ENCODE data around the gene FIBCD1.
"Not testable (repeated sequence)": the region's sequence is repeated elsewhere in the genome, so short reads cannot be mapped to it uniquely, and the experiment has no call there.

Gene FIBCD1

DNA sequence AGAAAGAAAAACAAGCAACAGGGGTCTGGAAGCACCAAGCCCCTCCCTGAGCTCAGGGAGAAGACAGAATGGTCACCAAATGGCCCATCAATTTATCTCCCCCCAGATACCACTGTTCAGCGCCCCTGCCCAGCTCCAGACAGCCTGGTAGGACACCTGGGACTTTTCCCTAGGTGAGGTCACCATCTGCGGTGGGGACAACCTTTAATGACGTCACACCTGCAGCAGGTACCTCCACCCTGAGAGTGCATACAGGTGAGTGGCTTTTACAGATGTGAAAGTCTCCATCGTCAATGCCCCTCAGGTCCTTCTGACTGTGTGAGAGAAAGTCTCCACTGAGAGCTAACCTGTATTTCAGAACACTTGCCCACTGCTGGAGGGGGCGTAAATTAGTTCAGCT lies 35.6 kb upstream of the FIBCD1 start:
- no peak for DNase-seq (ENCODE audit: low read depth in 1 of 2, low spot score in 1 of 2)

DNA sequence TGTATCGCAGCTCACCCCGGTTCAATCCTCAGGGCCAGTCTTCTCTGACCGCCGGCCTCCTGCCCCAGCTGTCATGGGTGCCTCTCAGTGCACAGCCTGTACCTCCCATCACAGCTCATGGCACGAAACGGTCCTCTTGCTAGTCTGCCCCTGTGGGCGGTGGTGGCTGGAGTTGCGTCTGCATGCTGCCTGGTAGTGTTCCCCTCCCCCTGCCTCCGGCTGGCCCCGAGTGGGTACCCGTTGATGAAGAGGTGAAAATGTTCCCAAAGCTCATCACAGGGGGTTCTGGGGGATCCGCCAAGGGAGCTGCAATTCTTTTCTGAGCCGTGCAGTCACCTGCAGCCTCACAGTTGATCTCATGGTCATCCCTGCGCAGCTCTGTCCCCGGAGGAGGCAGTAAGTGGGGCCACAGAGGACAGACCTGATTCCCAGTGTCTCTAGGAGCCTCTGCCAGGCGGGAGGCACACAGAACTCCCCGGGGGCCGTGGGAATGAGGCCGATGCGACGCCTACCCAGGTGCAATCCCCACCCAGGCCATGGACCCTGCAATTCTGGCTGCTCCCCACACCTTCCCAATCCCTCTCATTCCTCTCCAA lies 34.7 kb upstream of the FIBCD1 start:
- no peak for DNase-seq (ENCODE audit: low read depth in 1 of 2, low spot score in 1 of 2)

DNA sequence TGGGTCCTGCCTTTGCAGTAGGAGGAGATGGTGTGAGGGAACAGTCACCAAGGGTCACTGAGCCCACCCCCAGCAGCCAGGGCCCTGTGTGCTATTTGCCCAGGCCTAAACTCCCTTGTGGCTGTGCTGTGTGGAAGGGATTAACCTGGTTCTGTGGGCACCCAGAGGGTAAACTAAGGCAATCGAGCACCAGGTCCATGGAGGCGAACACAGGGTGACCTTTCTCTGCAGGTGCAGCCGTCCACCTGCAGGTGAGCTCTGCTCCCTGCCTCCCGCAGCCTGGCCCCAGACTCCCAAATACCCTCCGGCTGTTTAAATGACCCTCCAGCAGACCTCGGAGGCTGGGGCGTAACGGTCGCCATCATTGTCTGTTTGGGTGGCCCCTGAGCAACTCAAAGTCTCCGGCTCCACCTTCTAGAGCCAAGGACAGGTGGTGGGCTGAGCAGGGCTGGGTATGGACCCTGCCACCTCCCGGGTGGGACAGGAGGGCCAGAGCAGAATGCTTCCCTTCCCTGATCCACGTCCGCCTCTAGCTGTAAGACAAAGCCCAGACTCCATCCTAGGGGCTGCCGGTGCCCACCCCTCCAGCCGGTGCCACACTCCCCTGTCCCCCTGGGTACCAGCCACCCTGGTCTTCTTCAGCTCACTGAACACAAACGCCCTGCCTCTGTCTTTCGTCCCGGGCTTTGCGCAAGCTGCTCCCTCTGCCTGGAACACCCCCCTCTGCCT lies 34.1 kb upstream of the FIBCD1 start:
- DNase-seq (ENCODE audit: low read depth in 1 of 2, low spot score in 1 of 2), result no peak

DNA sequence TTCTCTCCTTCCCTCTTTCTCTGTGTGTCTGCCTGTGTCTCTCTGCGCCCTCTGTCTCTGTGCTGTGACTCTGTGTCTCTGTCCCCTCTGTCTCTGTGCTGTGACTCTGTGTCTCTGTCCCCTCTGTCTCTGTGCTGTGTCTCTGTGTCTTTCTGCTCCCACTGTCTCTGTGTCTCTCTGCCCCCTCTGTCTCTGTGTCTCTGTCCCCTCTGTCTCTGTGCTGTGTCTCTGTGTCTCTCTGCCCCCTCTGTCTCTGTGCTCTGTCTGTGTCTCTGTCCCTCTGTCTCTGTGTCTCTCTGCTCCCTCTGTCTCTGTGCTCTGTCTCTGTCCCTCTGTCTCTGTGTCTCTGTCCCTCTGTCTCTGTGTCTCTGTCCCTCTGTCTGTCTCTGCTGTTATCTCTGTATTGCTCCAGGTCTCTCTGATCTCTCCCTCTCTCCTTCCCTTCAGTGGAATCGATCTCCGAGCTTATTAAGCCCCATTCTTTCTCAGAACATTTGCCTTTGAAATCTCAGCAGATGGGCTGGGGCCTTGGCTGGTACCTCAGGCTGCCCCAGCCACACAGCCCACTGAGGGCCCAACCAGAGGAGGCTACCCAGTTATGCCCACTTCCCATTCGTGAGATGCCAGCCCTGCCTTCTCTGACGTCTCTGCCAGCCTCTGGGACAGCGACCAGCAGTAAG lies 33.4 kb upstream of the FIBCD1 start:
- DNase-seq (ENCODE audit: low read depth in 1 of 2, low spot score in 1 of 2), result no peak

DNA sequence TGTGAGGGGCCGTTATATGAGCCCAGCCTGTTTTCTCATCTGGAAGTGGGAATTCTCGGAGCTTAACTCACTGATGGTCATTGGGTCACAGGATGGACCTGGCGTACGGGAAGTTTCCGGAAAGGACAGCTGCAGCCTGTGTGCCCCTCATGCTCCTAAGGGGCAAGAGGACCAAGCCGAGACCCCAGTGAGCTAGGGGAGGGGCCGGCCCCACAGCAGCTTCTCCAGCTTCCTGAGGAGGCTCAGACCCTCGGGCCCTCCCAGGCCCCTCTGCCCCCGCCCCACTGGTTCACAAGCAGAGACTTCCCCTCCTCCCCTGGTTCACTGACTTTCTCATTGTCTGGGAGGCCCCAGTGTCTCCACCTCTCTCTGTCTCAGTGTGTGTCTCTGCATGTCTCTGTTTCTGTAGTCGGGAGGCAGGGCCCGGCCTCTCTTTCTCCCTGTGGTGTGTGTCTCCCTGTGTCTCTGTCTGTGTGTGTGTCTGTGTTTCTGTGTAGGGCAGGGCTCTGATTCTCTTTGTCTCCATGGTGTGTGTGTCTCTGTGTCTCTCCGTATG lies 32.3 kb upstream of the FIBCD1 start:
- DNase-seq (ENCODE audit: low read depth in 1 of 2, low spot score in 1 of 2), result no peak

DNA sequence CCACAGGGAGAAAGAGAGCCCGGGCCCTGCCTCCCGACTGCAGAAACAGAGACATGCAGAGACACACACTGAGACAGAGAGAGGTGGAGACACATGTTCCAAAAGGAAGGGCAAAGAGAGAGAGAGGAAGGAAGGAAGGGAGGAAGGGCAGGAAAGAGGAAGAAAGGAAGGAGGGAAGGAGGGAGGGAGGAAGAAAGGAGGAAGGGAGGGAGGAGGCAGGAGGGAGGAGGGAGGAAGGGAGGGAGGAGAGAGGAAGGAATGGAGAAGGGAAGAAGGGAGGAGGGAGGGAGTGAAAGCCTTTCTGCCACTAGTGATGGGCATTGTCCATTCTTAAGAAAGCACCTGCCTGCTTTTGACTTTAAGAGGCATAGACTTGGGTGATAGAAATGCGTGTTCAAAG lies 31.8 kb upstream of the FIBCD1 start:
- no peak for DNase-seq (ENCODE audit: low read depth in 1 of 2, low spot score in 1 of 2)

DNA sequence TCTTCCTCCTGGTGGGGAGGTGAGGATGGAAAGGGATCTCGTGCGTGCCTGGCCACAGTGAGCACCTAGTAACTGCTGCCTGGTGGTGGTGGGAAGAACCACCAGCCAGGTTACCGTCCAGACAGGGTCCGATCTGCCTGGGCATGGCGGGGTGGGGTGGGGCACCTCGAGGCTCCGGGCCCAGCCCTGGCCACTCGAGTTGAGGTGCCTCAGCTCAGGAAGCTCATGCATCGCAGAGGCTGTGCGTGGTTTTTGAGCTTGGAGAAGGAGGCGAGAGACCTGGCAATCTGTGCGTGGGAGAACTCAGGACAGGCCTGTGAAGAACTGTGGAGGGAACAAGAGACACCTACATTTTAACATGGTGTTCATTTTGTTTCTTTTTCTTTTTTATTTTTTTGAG lies 31.0 kb upstream of the FIBCD1 start:
- no peak for DNase-seq (ENCODE audit: low read depth in 1 of 2, low spot score in 1 of 2)

DNA sequence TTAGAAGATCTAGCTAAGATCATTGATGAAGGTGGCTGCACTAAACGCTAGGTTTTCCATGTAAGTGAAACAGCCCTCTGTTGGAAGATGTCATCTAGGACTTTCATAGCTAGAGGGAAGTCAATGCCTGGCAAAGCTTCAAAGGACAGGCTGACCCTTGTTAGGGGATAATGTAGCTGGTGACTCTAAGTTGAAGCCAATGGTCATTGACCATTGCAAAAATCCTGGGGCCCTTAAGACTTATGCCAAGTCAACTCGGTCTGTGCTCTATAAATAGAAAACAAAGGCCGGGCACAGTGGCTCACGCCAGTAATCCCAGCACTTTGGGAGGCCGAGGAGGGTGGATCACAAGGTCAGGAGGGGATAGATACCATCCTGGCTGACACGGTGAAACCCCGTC lies 26.6 kb upstream of the FIBCD1 start:
- no peak for DNase-seq (ENCODE audit: low read depth in 1 of 2, low spot score in 1 of 2)

DNA sequence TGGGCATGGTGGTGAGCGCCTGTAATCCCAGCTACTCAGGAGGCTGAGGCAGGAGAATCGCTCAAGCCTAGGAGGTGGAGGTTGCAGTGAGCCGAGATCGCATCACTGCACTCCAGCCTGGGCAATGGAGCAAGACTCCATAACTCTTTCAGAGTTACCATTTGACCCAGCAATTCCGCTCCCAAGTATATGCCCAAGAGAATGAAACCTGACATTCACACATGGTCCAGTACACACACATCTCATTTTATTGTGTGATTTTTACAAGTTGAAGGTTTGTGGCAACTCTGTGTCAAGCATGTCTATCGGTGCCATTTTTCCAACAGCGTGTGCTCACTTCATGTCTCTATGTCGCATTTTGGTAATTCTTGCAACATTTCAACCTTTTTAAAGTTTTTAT lies 24.9 kb upstream of the FIBCD1 start:
- DNase-seq (ENCODE audit: low read depth in 1 of 2, low spot score in 1 of 2), result no peak

DNA sequence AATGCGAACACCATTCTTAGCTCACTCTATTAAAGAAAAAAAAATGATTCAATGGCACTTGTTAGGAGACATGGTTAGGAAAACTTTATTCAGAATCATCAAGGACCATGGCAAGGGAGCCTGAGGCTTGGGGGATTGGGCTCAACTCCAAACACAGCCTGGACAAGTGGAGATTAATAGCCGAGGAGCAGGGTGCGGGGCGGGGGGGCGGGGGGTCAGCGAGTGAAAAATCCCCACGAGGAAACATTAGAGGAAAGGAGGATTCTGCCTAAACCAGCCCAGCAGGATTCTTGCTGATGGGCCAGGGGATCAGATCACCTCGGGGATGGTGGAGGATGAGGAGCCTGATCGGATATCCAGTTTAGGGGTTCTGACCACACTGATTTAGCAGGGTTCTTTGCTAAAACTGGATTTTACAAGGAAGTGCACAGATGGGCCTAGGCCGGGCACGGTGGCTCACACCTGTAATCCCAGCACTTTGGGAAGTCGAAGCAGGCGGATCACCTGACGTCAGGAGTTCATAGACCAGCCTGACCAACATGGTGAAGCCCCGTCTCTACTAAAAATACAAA lies 24.4 kb upstream of the FIBCD1 start:
- no peak for DNase-seq (ENCODE audit: low read depth in 1 of 2, low spot score in 1 of 2)

DNA sequence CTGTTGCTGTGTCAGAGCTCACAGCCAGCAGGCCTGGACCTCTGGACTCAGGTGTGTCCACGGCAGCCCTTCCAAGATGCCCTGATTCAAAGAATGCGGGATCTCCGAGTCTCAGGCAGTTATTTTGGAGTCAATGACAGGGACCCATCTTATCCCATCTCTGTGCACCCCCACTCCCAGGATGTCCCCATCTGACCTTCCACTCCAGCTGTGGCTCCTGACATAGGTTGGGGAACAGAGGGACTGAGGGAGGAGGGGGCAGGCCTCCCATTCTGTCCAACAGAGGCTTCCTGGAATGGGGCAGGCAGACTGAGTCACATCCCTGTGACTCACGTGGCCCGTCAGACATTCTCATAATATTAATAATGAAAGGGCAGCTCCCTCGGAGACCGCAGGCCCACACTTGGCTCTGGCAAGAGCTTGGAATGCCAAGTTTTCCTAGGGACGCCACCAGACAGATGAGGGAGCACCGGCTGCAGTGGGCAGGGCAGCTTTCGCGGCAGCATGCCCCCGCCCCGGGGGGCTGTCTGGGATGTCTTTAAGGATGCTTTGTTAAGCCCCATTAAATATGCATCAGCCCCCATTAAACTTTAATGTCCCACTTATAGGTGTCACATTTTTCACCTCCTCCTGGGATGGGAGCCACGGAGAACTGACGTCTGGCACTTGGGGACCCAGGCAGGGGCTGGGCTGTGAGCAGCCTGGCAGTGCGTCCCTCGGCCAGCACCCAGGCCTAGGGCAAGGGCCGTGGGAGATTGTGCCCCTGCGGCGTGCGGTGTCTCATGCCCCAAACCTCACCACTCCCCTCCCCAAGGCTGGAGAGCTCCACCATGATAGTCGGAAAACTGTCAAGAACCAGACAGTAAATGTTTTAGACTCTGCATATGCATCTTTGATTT lies 23.6 kb upstream of the FIBCD1 start:
- DNase-seq (ENCODE audit: low read depth in 1 of 2, low spot score in 1 of 2), result no peak

DNA sequence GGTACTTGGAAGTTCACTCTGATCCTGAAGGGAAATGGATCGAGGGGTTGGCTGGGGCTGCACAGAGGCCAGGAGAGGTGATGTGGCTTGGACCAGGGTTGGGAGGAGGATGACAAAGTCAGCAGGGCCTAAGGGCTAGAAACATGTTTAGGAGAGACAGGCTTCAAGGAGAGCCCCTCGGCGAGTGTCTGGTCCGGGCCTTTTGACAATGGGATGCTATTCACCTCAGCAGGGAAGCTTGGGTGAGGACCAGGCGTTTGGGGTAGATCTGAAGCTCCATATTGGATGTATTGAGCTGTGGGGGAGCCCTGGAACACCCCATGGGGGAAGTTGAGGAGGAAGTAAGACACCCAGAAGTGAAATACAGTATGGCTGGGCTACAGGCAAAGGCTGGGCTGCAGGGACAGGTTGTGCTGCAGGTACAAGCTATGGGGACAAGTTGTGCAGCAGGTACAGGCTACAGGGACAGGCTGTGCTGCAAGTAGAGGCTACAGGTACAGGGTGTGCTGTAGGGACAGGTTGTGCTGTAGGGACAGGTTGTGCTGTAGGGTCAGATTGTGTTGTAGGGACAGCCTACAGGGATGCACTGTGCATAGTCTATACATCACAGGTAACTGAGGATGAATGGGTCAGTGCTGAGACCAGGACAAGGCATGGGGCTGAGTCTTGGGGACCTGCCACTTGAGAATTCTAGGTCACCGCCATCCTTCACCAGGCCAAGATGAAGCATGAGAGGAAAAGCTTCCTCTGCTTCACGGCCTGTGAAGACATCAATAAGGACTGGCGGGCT lies 22.7 kb upstream of the FIBCD1 start:
- no peak for DNase-seq (ENCODE audit: low read depth in 1 of 2, low spot score in 1 of 2)

DNA sequence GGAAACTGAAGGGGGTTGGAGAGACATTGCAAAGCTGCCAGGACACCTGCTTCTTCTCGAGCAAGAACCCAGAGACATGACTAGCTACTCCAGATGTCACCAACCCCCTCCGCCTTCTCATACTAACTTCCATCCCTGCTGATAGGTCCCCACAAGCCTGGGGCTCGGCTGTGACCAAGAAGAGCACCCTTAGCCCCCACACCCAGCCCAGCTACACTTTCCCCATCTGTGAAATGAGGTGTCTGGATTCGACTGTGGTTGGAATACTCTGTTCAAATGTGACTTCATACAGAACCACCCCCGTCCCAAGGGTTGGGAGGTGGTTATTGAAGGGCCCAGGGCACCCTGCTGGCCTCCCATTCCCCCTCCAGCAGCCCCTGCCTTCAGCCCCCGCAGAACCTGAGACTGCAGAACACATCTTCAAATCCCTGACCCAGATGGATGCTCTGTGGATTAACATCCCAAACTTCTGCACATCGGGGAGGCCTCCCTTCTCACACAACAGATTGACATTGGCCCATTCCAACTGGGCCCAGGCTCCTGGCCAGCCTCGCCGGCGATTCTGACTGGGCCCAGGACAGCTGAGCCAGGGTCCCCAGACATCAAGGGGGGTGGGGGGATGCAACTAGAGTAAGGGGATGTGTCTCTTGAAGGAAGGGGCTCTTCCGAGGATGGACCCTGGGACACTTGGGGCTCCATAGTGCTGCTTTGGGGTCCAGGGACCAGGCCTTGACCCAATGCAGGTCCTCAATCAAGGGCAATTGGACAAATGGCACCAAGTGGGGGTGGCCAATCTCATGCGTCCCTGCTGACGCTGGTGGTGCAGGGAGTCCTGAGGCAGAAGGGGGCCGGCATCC lies 21.7 kb upstream of the FIBCD1 start:
- DNase-seq (ENCODE audit: low read depth in 1 of 2, low spot score in 1 of 2), result no peak

DNA sequence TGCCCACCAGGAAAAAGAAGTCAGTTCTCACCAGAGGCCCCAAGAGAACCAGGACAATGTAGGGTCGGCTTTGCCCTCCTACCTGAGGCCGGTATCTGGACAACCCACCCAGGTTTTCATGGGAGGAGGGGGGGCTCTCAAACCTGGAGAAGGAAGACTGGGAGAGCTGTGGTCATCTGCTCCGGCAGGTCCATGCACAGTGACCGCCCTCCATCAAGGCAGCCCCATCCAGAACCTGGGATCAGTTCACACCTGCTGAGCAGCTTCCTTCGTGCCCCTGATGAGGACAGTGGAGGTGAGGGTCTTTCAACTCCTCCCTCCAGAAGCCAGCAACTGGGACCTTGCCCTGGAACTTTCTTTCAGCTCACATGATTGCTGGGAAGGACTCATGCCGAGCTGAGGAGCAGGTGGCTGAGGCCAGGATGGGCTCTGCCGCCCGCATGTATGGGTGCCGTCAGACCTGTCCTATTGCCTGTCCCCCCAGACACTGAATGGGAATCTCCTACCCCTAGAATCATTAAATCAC lies 20.8 kb upstream of the FIBCD1 start:
- no peak for DNase-seq (ENCODE audit: low read depth in 1 of 2, low spot score in 1 of 2)

DNA sequence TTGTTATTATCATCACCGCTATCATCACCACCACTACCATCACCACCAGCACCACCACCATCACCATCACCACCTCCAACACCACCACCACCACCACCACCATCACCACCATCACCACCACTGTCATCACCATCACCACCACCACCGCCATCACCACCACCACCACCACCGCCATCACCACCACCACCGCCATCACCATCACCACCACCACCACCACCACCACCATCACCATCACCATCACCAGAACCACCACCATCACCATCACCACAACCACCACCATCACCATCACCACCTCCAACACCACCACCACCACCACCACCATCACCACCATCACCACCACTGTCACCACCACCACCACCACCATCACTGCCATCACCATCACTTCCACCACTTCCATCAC lies 19.5 kb upstream of the FIBCD1 start:
- DNase-seq (ENCODE audit: low read depth in 1 of 2, low spot score in 1 of 2), result not testable (repeated sequence)

DNA sequence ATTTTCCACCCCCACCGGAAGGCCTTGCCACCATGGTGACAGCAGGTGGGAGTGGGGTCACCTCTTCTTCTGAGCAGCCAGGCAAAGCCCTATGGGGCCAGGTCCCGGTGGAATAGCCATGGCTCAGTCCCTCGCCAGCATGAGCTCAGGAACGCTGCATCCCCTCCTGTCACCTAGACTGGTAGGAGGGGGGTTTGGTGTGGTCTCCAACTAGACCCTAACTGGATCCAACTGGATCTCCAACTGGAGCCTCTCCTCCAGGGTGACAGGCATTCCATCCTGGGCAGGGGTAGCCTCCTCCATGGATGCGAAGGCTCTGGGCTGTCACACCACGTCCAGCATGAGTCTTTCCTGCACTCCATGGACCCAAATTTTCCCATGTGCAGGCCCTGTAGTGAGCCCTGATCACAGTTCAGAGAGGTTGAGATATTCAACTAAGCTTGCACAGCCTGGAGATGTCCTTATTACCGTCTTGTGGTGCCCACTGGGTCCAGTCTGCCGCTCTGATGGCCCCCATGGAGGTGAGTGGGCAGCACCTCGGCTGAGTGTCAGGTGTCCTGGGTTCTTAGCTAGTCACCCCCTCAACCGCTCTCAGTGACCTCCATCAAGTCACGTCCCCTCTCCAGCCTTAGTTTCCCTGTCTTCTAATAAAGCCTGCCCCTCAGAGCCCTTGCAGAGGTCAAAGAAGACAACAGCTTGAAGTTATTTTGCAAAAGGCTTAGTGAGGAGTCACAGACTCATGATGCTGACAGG lies 18.6 kb upstream of the FIBCD1 start:
- no peak for DNase-seq (ENCODE audit: low read depth in 1 of 2, low spot score in 1 of 2)

DNA sequence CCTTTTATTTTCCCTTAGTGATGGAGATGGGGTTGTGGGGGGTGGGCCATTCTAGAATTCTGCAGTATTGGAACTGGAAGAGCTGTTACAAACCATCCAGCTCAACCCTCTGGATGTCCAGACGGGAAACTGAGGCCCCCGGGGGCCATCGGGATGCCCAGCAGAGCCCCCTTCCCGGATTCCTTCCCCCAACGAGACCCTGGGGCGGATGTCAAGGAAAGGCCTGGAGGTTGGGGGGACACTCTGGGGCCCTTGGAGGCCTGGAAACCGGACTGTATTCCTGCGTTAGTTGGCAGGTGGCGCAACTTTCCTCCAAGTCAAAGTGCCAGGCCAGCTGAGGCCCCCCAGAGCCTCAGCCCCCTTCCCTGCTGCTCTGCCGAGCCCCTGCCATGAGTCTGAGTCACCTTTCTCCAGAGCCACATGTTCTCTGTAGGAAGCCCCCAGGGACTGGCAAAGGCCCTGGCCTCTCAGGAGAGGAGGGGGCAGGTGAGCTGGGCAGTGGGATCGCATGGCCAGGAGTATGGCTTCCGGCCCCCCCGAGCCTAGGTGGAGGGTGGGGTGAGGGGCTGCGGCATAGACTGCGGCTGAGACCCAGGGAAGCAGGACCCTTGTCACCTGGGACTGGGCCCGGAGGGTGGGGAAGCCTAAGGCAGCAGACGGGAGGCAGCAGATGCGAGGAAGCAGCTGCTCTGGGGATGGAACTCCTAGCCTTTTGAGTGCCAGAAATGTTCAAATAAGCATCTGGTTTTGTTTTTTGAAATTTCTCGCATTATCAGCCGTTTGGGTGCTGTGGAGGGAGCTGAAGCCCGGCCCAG lies 17.8 kb upstream of the FIBCD1 start:
- DNase-seq (ENCODE audit: low read depth in 1 of 2, low spot score in 1 of 2), result no peak

Measured in stimulated activated CD4-positive, alpha-beta T cell treated with anti-CD3 and anti-CD28 coated beads, Interleukin-15, amount 100 ng/mL, for 1 hour (primary cell).